ENCODE measurements around the gene DMC1.

GRCh38 chr22:38567531-38568285 lies 2.3 kb downstream of the DMC1 start:
- TF ChIP-seq CTCF (IDR thresholded peaks at IDR 0.05) (no peak), POLR2A (IDR thresholded peaks at IDR 0.05) (no peak)

Data from lower leg skin (tissue), 3 donors.